Stromal cell of bone marrow (primary cell): ENCODE results near the gene SIGLEC10.
"Not testable (repeated sequence)": the region's sequence is repeated elsewhere in the genome, so short reads cannot be mapped to it uniquely, and the experiment has no call there.

Source experiments
- DNase-seq: peaks from one replicate; pipeline ENCODE4 v3.0.0-alpha.2; 2012; ENCODE audit warnings: low read depth

SIGLEC10 gene, protein sequence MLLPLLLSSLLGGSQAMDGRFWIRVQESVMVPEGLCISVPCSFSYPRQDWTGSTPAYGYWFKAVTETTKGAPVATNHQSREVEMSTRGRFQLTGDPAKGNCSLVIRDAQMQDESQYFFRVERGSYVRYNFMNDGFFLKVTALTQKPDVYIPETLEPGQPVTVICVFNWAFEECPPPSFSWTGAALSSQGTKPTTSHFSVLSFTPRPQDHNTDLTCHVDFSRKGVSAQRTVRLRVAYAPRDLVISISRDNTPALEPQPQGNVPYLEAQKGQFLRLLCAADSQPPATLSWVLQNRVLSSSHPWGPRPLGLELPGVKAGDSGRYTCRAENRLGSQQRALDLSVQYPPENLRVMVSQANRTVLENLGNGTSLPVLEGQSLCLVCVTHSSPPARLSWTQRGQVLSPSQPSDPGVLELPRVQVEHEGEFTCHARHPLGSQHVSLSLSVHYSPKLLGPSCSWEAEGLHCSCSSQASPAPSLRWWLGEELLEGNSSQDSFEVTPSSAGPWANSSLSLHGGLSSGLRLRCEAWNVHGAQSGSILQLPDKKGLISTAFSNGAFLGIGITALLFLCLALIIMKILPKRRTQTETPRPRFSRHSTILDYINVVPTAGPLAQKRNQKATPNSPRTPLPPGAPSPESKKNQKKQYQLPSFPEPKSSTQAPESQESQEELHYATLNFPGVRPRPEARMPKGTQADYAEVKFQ

GRCh38 chr19:51417107-51417809 lies at the start of gene SIGLEC10:
TSS of gene SIGLEC10 (minus strand) at chr19:51417642. CDS start at chr19:51417581, 61 bp downstream.
- DNase-seq, result no peak

DNA sequence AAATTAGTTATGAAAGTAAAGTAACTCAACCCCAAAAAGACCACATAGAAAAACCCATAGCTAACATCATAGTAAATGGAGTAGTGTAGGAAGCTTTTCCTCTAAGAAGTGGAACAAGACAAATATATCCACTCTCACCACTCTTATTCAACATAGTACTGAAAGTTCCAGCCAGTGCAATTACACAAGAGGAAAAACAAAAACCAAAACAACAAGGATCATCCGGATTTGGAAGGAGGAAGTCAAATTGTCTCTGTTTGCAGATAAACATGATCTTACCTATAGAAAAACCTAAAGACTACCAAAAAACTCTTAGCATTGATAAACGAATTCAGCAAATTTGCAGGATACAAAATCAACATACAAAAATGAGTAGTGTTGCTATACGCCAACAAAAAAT lies 49.3 kb upstream of the SIGLEC10 start:
- no peak for DNase-seq

- not testable (repeated sequence) for DNase-seq
These were observed 46.6 kb upstream of the SIGLEC10 start for GRCh38 chr19:51463976-51464581.

DNA sequence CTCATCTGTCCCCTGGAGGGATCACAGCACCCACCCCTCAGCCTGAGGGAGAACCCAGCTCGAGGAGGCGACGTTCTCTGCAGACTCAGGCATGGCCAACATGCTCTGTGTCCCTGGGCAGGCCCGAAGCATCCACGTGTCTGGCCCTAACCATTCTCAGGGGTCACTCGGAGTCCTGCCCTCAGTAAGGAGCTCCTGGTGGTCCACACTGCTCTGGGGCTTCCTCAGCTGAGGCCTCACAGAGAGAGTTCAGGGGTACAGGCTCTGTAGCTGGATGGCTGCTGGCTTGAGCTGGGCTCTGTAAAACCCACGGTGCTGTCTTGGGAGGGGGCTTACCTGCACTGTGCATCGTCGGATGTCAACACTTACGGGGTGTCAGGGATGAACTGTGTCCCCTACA lies 45.2 kb upstream of the SIGLEC10 start:
- no peak for DNase-seq

GRCh38 chr19:51462276-51462675 lies 44.8 kb upstream of the SIGLEC10 start:
- DNase-seq, result no peak

GRCh38 chr19:51461723-51462161 lies 44.3 kb upstream of the SIGLEC10 start:
- no peak for DNase-seq

- no peak for DNase-seq
These were observed 42.9 kb upstream of the SIGLEC10 start for GRCh38 chr19:51460164-51460992.

- no peak for DNase-seq
These were observed 41.6 kb upstream of the SIGLEC10 start for GRCh38 chr19:51458899-51459505.

- DNase-seq, result no peak
These were observed 40.7 kb upstream of the SIGLEC10 start, which contains the start of gene SIGLEC8 for GRCh38 chr19:51458051-51458645. TSS of gene SIGLEC8 (minus strand) at chr19:51458454. CDS start at chr19:51458387, 67 bp downstream.

GRCh38 chr19:51457351-51458013 lies 40.0 kb upstream of the SIGLEC10 start:
- no peak for DNase-seq

- no peak for DNase-seq
These were observed 39.3 kb upstream of the SIGLEC10 start for GRCh38 chr19:51456541-51457290.

DNA sequence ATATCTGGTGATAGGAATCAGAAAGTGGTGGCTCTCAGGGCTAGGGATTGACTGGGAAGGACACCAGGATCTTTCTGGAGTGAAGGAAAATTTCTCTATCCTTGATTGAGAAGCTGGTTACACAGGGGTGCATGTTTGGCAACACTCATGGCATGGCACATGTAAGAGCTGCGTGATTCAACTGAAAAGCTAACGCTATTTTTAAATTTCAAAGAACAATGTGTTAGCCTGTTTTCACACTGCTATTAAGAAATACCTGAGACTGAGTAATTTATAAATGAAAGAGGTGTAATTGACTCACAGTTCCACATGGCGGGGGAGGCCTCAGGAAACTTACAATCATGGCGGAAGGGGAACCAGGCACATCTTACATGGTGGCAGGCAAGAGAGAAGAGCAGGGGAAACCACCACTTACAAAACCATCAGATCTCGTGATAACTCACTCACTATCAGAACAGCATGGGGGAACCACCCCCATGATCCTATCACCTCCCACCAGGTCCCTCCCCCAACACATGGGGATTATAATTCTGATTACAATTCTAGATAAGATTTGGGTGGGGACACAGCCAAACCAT lies 33.4 kb upstream of the SIGLEC10 start:
- no peak for DNase-seq

DNA sequence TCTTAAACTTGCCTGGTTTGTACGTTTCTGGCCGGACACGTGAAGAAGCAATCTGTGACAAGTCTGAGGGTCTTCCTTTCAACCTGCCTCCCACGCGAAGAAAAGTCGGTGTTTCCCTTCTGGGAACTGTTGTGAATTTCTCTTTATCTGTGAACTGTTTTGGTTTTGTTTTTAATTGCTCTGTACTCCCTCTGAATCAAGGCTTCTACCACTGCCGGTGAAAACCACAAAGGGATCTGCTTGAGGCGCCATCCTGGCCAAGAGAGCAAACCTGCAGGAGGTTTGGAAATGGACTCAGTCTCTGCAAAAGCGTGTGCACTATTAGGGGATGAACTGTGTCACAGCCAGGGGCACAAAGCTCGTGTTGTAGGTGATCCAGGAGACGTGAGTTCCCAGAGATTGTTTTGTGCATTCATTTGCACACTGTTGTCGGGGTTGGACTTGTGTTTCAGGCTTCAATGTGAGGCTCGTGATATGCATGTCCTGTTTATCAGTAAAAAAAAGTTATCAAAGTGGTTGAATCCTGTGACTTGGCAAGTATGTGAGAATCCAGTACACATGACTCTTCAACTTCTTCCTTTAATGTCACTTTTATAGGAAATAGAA lies 31.1 kb upstream of the SIGLEC10 start:
- no peak for DNase-seq

DNA sequence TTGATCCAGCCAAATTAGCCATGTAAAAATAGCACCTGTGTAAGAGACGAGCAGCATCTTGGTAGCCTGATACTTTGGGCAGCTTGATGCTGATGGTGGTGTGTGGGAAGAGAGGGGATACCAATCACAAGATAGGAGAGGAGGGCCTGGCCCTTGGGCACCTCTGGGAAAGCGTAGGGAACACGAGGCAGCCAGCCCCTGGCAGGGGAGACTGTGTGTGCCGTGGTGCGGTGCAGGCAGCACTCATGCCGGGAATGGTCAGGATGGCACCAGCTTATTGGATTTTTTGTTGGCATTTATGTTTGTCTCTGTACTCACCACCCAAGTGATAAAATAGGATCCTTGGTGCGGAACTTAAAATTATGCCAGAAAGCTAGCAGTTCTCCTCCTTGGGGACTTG lies 30.6 kb upstream of the SIGLEC10 start:
- DNase-seq, result no peak

DNA sequence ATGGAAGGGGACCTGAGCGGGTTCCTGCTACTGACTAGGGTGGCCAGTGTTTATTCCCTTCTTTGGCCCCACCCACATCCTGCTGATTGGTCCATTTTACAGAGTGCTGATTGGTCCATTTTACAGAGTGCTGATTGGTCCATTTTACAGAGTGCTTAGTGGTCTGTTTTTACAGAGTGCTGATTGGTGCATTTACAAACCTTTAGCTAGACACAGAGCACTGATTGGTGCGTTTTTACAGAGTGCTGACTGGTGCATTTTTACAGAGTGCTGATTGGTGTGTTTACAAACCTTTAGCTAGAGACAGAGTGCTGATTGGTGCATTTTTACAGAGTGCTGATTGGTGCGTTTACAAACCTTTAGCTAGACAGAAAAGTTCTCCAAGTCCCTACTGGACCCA lies 30.1 kb upstream of the SIGLEC10 start:
- DNase-seq, result not testable (repeated sequence)

DNA sequence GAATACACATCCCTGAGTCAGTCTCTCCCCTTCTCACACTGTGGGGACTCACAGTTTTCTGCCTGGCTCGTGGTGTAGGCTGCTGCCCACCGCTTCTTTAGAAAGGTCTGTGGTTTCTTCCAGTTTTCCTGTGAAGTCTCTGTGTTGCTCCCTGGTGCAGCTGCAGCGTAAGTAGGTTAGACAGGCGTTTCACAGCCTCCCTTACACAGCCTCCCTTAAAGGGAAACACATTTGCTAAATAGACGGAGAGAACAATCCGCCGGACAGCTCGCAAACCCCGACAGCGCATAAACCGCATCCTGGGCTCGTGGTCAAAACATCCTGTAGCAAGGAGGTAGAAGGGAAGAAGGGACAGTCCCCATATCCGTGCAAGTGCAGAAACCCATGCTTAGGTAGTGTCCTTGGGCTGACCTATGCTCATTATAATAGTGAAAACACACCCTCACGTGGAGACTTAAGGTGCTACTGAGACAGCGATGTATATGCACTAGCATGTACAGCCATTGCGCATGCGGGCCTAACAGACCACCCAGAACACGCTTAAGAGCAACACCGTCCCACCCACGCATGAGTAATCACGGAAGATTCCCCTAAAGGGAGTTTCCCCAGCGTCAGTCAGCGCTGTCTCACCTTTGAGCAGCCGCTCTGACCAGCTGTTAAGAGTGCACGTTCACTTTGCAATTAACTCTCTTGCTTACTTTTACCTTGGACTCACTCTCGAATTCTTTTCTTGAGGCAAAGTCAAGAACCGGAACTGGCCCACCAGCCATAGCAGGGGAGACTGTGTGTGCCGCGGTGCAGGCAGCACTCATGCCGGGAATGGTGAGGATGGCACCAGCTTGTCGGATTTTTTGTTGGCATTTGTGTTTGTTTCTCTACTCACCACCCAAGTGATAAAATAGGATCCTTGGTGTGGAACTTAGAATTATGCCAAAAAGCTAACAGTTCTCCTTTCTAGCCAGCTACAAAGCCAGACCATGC lies 24.3 kb upstream of the SIGLEC10 start:
- DNase-seq, result no peak

DNA sequence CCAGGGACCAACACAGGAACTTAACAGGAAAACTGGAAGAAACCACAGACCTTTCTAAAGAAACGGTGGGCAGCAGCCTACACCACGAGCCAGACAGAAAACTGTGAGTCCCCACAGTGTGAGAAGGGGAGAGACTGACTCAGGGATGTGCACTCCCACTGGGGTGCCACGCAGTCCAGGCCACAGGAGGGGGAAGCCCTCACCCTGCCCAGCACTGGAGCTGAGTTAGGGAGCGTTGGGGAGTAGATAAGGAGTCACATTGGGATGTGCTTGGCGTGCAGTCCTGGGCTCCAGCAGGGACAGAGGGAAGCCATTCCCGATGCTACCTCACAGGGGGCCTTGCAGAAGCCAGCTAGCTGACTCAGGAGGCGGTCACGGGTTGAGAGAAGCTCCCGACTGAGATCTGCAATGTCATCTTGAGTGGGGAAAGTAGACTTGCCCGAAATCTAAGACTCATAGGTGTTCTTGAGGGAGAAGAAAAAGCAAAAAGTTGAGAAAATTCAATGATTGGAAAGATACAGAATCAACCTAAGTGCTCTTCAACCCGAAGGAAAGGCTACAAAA lies 23.5 kb upstream of the SIGLEC10 start:
- no peak for DNase-seq
